Measurements from ENCODE around the gene ARHGEF10L.

DNA sequence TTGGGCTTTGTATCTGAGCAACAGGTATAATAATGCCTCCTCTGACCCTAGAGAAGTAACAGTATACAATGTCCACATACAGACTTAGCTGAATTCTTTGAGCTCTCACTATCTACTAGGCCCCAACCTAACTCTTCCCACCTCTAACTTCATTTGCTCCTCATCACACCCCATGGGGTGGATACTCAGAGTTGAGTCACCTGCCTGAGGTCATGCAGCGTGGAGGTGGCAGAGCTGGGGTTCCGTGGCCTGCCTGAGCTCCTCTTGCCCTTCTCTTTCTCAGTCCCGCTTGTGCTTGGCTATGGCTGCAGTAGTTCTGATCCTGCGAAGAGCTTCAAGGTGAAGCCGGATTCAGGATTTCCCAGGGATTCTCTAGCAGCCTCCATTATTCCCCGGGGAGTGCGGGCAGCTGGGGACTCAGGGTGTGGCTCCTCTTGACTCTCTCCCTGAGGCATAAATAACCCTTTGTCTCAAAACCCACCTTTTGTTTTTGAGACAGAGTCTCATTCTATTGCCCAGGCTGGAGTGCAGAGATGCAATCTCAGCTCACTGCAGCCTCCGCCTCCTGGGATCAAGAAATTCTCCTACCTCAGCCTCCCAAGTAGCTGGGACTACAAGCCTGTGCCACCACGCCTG, 185.7 kb downstream of the ARHGEF10L start:
- TF ChIP-seq, protein P1, sequence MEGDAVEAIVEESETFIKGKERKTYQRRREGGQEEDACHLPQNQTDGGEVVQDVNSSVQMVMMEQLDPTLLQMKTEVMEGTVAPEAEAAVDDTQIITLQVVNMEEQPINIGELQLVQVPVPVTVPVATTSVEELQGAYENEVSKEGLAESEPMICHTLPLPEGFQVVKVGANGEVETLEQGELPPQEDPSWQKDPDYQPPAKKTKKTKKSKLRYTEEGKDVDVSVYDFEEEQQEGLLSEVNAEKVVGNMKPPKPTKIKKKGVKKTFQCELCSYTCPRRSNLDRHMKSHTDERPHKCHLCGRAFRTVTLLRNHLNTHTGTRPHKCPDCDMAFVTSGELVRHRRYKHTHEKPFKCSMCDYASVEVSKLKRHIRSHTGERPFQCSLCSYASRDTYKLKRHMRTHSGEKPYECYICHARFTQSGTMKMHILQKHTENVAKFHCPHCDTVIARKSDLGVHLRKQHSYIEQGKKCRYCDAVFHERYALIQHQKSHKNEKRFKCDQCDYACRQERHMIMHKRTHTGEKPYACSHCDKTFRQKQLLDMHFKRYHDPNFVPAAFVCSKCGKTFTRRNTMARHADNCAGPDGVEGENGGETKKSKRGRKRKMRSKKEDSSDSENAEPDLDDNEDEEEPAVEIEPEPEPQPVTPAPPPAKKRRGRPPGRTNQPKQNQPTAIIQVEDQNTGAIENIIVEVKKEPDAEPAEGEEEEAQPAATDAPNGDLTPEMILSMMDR (conservative IDR thresholded peaks at IDR 0.05): no peak
- TF ChIP-seq EZH2 (IDR thresholded peaks at IDR 0.05; ENCODE audit: low read depth): no peak
